ENCODE results near the gene XRCC1.

DNA sequence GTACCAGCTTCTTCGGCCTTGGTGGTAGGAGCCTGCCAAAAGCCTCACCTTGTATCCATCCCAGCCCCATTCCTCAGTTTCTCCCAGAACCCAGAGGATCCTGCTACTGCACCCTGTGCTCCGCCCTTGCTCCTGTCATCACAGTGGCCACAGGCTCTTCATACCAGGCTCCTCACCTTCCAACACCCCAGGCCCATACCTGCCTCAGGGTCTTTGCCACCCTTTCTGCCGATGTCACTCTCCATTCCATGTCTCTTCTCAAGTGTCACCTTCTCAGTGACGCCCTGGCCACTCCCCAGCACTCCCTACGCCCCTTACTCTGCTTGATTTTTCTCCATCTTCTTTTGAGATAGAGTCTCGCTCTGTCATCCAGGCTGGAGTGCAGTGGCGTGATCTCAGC, 34.5 kb upstream of the XRCC1 start:
- TF ChIP-seq, protein P1, sequence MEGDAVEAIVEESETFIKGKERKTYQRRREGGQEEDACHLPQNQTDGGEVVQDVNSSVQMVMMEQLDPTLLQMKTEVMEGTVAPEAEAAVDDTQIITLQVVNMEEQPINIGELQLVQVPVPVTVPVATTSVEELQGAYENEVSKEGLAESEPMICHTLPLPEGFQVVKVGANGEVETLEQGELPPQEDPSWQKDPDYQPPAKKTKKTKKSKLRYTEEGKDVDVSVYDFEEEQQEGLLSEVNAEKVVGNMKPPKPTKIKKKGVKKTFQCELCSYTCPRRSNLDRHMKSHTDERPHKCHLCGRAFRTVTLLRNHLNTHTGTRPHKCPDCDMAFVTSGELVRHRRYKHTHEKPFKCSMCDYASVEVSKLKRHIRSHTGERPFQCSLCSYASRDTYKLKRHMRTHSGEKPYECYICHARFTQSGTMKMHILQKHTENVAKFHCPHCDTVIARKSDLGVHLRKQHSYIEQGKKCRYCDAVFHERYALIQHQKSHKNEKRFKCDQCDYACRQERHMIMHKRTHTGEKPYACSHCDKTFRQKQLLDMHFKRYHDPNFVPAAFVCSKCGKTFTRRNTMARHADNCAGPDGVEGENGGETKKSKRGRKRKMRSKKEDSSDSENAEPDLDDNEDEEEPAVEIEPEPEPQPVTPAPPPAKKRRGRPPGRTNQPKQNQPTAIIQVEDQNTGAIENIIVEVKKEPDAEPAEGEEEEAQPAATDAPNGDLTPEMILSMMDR (IDR thresholded peaks at IDR 0.05 in 4 of 5, conservative IDR thresholded peaks at IDR 0.05 in 1 of 5) = no peak
- no peak for TF ChIP-seq POLR2A (IDR thresholded peaks at IDR 0.05)
